HCT116 (cell line): ENCODE measurements around the gene STRIT1. TPM values are rescaled to one million over a fixed set of nuclear protein-coding genes. Genes with fewer than 3 reads are reported as not detected.

ENCODE experiments used
- ATAC-seq: fragments of 200-7000 bp; cut with Tn5 transposase; 2 replicates; pipeline ENCODE4 v1.9.1; 2020; ENCODE audit warnings: mild to moderate bottlenecking, moderate library complexity
- BruUV-seq: library from RNA; stranded (reverse); fragments of 400-500 nt; replicated peaks from 2 replicates; lab custom pipeline; 2021; lab: Mats Ljungman, UMichigan
- CTCF ChIA-PET: fragments of 300-600 bp; sonication (Branson Sonifier 250); formaldehyde crosslinking; loops from one replicate; lab custom pipeline; 2021; ENCODE audit warnings: antibody characterized with exemption; lab: Charles Lee
- POLR2A ChIA-PET: fragments of 300-600, 350-600 bp; sonication (Branson Sonifier 250); formaldehyde crosslinking; loops from one replicate; lab custom pipeline; 2021; ENCODE audit warnings: antibody characterized with exemption; lab: Charles Lee
- RAD21 ChIA-PET, 2 experiments: fragments of 300-600 bp; sonication (Branson Sonifier 250); formaldehyde crosslinking; loops; one replicate each; lab custom pipeline; 2023; ENCODE audit warnings: low total read pairs in 2 of 2; ENCODE audit not compliant: uncharacterized antibody in 2 of 2, unreplicated experiment in 2 of 2, low non-redundant PET in 1 of 2; lab: Charles Lee
- DNase-seq: peaks from one replicate; pipeline ENCODE4 v3.0.0-alpha.2; 2010; ENCODE audit warnings: low read depth, low spot score
- H2AFZ ChIP-seq: fragments of 200-600 bp; shearing (Covaris generic), sonication (generic); 2 replicates; pipeline ENCODE4 v1.6.1; 2017; ENCODE audit warnings: low read depth, mixed run types, mixed read lengths, antibody characterized with exemption, low read length; ENCODE audit not compliant: poor library complexity, severe bottlenecking
- H3K27ac ChIP-seq: 2 replicates; pipeline ENCODE4 v1.5.1; 2012; ENCODE audit warnings: low read depth, low read length
- H3K27me3 ChIP-seq: fragments of 200-600 bp; sonication (generic); 2 replicates; pipeline ENCODE4 v1.6.1; 2016; ENCODE audit warnings: mixed run types, low read length, mixed read lengths; ENCODE audit not compliant: insufficient read depth
- H3K36me3 ChIP-seq, 2 experiments: fragments of 200-500 bp in 1 of 2; fragments of 200-600 bp in 1 of 2; sonication (Bioruptor generic) in 1 of 2; sonication (generic) in 1 of 2; 2 replicates each; pipeline versions ENCODE4 v1.5.1 to v1.6.1; 2014 to 2016; ENCODE audit warnings: low read length in 2 of 2, inconsistent platforms in 1 of 2, mixed read lengths in 1 of 2, mixed run types in 1 of 2; ENCODE audit not compliant: insufficient read depth in 2 of 2, control insufficient read depth in 1 of 2
- H3K4me1 ChIP-seq, 2 experiments: fragments of 200-600 bp in 1 of 2; sonication (generic) in 1 of 2; 2 replicates each; pipeline versions ENCODE4 v1.5.1 to v1.6.1; 2012 to 2017; ENCODE audit warnings: low read length in 2 of 2, inconsistent platforms in 1 of 2, mild to moderate bottlenecking in 1 of 2, mixed read lengths in 1 of 2, mixed run types in 1 of 2, moderate library complexity in 1 of 2; ENCODE audit not compliant: insufficient read depth in 2 of 2, control insufficient read depth in 1 of 2
- H3K4me2 ChIP-seq: fragments of 200-600 bp; sonication (generic); 2 replicates; pipeline ENCODE4 v1.6.1; 2017; ENCODE audit warnings: mixed run types, low read length, mixed read lengths
- H3K4me3 ChIP-seq, 2 experiments: fragments of 200-600 bp in 1 of 2; sonication (generic) in 1 of 2; replicated peaks in 1 of 2; 2 replicates each; pipeline ENCODE4 v1.5.1; 2011 to 2016; ENCODE audit warnings: low read length in 2 of 2, control low read depth in 1 of 2, low read depth in 1 of 2, mild to moderate bottlenecking in 1 of 2, mixed read lengths in 1 of 2, mixed run types in 1 of 2
- H3K79me2 ChIP-seq: fragments of 200-600 bp; sonication (generic); 2 replicates; pipeline ENCODE4 v1.6.1; 2017; ENCODE audit warnings: mild to moderate bottlenecking, mixed run types, low read length, moderate library complexity, mixed read lengths; ENCODE audit not compliant: insufficient read depth
- H3K9ac ChIP-seq: fragments of 200-600 bp; sonication (generic); 2 replicates; pipeline ENCODE4 v1.6.1; 2016; ENCODE audit warnings: low read length, mixed read lengths
- H3K9me2 ChIP-seq: fragments of 200-600 bp; sonication (generic), shearing (Covaris generic); 2 replicates; pipeline ENCODE4 v1.6.1; 2017; ENCODE audit warnings: mixed run types, mild to moderate bottlenecking, moderate library complexity; ENCODE audit not compliant: insufficient read depth
- H3K9me3 ChIP-seq, 2 experiments: fragments of 200-500 bp in 1 of 2; fragments of 200-600 bp in 1 of 2; sonication (Bioruptor generic) in 1 of 2; sonication (generic) in 1 of 2; 2 replicates each; pipeline ENCODE4 v1.6.1; 2014 to 2017; ENCODE audit warnings: low read length in 2 of 2, mixed read lengths in 2 of 2, inconsistent platforms in 1 of 2, low read depth in 1 of 2, mild to moderate bottlenecking in 1 of 2, mixed run types in 1 of 2, moderate library complexity in 1 of 2; ENCODE audit not compliant: control insufficient read depth in 1 of 2, insufficient read depth in 1 of 2
- H4K20me1 ChIP-seq: fragments of 200-600 bp; sonication (generic), shearing (Covaris generic); 2 replicates; pipeline ENCODE4 v1.6.1; 2017; ENCODE audit warnings: mixed run types, mild to moderate bottlenecking, moderate library complexity; ENCODE audit not compliant: insufficient read depth
- CEBPB ChIP-seq: IDR thresholded peaks from 2 replicates; pipeline ENCODE4 v1.6.1; 2012; ENCODE audit warnings: low read depth
- ELF1 ChIP-seq: IDR thresholded peaks from 2 replicates; pipeline ENCODE4 v1.6.1; 2012; ENCODE audit warnings: low read depth, borderline replicate concordance
- EZH2phosphoT487 ChIP-seq: fragments of 200-600 bp; IDR thresholded peaks from 2 replicates; pipeline ENCODE4 v1.6.1; 2018; ENCODE audit warnings: antibody characterized with exemption, borderline replicate concordance
- RAD21 ChIP-seq: IDR thresholded peaks from 2 replicates; pipeline ENCODE4 v1.6.1; 2012; ENCODE audit warnings: low read depth, mild to moderate bottlenecking
- SP1 ChIP-seq: IDR thresholded peaks from 2 replicates; pipeline ENCODE4 v1.6.1; 2012; ENCODE audit warnings: low read depth
- TCF7L2 ChIP-seq: IDR thresholded peaks from 2 replicates; pipeline ENCODE4 v1.7.0; 2011; ENCODE audit warnings: borderline replicate concordance, inconsistent platforms; ENCODE audit not compliant: insufficient read depth, insufficient read length; ENCODE audit errors: extremely low read depth
- YY1 ChIP-seq: IDR thresholded peaks from 2 replicates; pipeline ENCODE4 v1.6.1; 2011; ENCODE audit warnings: low read length, low read depth, moderate library complexity, mild to moderate bottlenecking; ENCODE audit not compliant: insufficient replicate concordance; ENCODE audit errors: extremely low read depth
- intact Hi-C: fragments of 100-400 bp; cut with micrococcal nuclease; formaldehyde crosslinking; loops from 2 replicates; pipeline ENCODE4 v1.10.0; 2022
- total RNA-seq: library from RNA; stranded (reverse); gene quantifications from one replicate; pipeline ENCODE4 v1.2.1, GENCODE V29; 2021; ENCODE audit not compliant: unreplicated experiment
- TF ChIP-seq, protein P1 (sequence below): IDR thresholded peaks from 2 replicates; pipeline ENCODE4 v1.6.1; 2012
- TF ChIP-seq, protein P2 (sequence below): IDR thresholded peaks from 2 replicates; pipeline ENCODE4 v1.6.1; 2011; ENCODE audit warnings: mild to moderate bottlenecking, low read length, moderate library complexity; ENCODE audit not compliant: insufficient replicate concordance; ENCODE audit errors: extremely low read depth
- TF ChIP-seq, protein P3 (sequence below), 3 experiments: fragments of 200-600 bp in 1 of 3; sonication (generic) in 1 of 3; IDR thresholded peaks in 2 of 3; conservative IDR thresholded peaks in 1 of 3; 2 replicates each; pipeline ENCODE4 v1.5.1; 2012 to 2017; ENCODE audit warnings: low read depth in 2 of 3, low read length in 2 of 3, antibody characterized with exemption in 1 of 3, borderline replicate concordance in 1 of 3, control low read depth in 1 of 3, mild to moderate bottlenecking in 1 of 3, mixed read lengths in 1 of 3, mixed run types in 1 of 3, moderate library complexity in 1 of 3; ENCODE audit not compliant: insufficient read depth in 1 of 3
- TF ChIP-seq, protein P4 (sequence below): IDR thresholded peaks from 2 replicates; pipeline ENCODE4 v1.6.1; 2012

STRIT1 gene
- total RNA-seq, 1 experiment from 2014 or later = not detected

DNA sequence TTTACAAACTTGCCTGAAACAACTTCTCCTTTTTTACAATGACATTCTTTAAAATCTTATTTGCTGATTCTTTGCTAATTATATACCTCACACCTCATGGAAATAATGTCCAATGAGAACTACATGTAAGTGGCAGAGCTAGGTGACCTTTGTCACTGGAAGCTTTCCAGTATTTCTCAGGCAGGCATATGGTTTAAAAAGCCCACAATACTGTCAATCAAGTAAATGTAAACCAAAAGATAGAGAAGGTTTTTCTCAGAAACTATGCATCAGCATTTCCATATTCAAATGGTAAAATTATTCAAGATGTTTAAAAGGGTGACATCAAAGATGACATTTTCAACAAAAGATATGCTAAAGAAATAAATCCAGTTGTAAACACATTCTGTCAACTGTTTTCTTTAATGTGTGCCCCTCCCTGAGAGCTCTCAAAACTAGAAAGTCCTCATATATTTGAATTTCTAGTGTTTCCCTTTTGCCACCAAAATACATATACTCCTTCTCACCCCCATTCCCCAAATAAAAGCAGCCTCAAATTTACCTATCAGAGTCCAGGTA is 10.1 kb upstream of the STRIT1 start:
- no peaks in the 10 kb centered on the region for H3K79me2 ChIP-seq
- DNase-seq = no peak
- POLR2A ChIA-PET = no interaction called here
- H3K4me3 ChIP-seq = no peak overlapping the region
- H3K27me3 ChIP-seq = no peaks in the 10 kb centered on the region
- H3K36me3 ChIP-seq = no peaks in the 10 kb centered on the region
- H3K27ac ChIP-seq = no peak overlapping the region
- no peaks in the 10 kb centered on the region; the same call in 1 of the 2 replicates for H3K9me2 ChIP-seq
- no peaks in the 10 kb centered on the region for H4K20me1 ChIP-seq
- TF ChIP-seq, protein P1, sequence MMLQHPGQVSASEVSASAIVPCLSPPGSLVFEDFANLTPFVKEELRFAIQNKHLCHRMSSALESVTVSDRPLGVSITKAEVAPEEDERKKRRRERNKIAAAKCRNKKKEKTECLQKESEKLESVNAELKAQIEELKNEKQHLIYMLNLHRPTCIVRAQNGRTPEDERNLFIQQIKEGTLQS = no peak
- TF ChIP-seq YY1 = no peak
- no peak for TF ChIP-seq CEBPB
- no peak for TF ChIP-seq SP1
- TF ChIP-seq TCF7L2 = no peak
- TF ChIP-seq, protein P2, sequence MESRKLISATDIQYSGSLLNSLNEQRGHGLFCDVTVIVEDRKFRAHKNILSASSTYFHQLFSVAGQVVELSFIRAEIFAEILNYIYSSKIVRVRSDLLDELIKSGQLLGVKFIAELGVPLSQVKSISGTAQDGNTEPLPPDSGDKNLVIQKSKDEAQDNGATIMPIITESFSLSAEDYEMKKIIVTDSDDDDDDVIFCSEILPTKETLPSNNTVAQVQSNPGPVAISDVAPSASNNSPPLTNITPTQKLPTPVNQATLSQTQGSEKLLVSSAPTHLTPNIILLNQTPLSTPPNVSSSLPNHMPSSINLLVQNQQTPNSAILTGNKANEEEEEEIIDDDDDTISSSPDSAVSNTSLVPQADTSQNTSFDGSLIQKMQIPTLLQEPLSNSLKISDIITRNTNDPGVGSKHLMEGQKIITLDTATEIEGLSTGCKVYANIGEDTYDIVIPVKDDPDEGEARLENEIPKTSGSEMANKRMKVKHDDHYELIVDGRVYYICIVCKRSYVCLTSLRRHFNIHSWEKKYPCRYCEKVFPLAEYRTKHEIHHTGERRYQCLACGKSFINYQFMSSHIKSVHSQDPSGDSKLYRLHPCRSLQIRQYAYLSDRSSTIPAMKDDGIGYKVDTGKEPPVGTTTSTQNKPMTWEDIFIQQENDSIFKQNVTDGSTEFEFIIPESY = no peak
- TF ChIP-seq, all 23 proteins: peak for 0
- intact Hi-C loops = no loop called here
- CTCF ChIA-PET = no interaction called here
- Histone ChIP-seq H3K9ac (no peak overlapping the region), H3K4me2 (no peak overlapping the region), H3K9me3 (no peaks in the 10 kb centered on the region), H3K4me1 (peaks cover 0 to under 1% of the 10 kb centered on the region in 2 experiments; a peak in 1 of 4 replicates), H2AFZ (no peak overlapping the region)
- no peak for ATAC-seq
- BruUV-seq = no TSS peak
- RAD21 ChIA-PET = no interaction called here

DNA sequence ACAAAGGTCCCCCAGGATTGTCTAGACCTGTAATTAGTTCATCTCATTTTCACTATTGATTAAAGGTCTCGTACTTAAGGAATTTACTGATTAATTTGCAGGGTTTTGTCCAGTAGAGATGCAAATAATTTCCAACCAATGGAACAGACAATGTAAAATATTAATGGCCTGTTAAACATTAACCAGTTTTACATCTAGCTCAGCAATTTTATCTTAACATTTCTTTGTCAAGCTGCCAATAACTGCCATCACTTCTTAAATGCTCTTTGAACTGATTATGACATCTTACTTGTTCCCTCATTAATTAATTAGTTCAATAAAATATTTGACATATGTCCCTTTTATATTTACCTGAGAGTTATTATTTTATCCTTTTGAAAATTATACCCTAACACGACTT is 9.4 kb upstream of the STRIT1 start:
- no peaks in the 10 kb centered on the region for H3K79me2 ChIP-seq
- H3K9me2 ChIP-seq = no peaks in the 10 kb centered on the region; the same call in 1 of the 2 replicates
- no peaks in the 10 kb centered on the region for H3K27me3 ChIP-seq
- H3K36me3 ChIP-seq = no peaks in the 10 kb centered on the region
- DNase-seq (no peak), ATAC-seq (no peak)
- no peaks in the 10 kb centered on the region for H3K9me3 ChIP-seq
- ChIA-PET RAD21 (no interaction called here), POLR2A (no interaction called here), CTCF (no interaction called here)
- no peak overlapping the region for H3K27ac ChIP-seq
- no peaks in the 10 kb centered on the region for H3K4me1 ChIP-seq
- H3K9ac ChIP-seq = no peak overlapping the region
- no peak overlapping the region for H3K4me2 ChIP-seq
- no peak overlapping the region for H3K4me3 ChIP-seq
- intact Hi-C loops = no loop called here
- no peaks in the 10 kb centered on the region for H4K20me1 ChIP-seq
- H2AFZ ChIP-seq = no peak overlapping the region
- BruUV-seq = no TSS peak
- TF ChIP-seq RAD21 (no peak), EZH2phosphoT487 (no peak), ELF1 (no peak), CEBPB (no peak)
- TF ChIP-seq, protein P3, sequence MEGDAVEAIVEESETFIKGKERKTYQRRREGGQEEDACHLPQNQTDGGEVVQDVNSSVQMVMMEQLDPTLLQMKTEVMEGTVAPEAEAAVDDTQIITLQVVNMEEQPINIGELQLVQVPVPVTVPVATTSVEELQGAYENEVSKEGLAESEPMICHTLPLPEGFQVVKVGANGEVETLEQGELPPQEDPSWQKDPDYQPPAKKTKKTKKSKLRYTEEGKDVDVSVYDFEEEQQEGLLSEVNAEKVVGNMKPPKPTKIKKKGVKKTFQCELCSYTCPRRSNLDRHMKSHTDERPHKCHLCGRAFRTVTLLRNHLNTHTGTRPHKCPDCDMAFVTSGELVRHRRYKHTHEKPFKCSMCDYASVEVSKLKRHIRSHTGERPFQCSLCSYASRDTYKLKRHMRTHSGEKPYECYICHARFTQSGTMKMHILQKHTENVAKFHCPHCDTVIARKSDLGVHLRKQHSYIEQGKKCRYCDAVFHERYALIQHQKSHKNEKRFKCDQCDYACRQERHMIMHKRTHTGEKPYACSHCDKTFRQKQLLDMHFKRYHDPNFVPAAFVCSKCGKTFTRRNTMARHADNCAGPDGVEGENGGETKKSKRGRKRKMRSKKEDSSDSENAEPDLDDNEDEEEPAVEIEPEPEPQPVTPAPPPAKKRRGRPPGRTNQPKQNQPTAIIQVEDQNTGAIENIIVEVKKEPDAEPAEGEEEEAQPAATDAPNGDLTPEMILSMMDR (IDR thresholded peaks at IDR 0.05 in 2 of 3, conservative IDR thresholded peaks at IDR 0.05 in 1 of 3; ENCODE audit: borderline replicate concordance in 1 of 3, insufficient read depth in 1 of 3, low read depth in 2 of 3, low read length in 2 of 3) = no peak
- TF ChIP-seq, protein P2 = no peak
- TF ChIP-seq, protein P1 = no peak
- TF ChIP-seq, protein P4, sequence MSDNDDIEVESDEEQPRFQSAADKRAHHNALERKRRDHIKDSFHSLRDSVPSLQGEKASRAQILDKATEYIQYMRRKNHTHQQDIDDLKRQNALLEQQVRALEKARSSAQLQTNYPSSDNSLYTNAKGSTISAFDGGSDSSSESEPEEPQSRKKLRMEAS = no peak
